SK-N-SH (cell line): ENCODE data around the gene PKN3. TPM values are rescaled to one million over a fixed set of nuclear protein-coding genes. Genes with fewer than 3 reads are reported as not detected.

Experiments
- CTCF ChIA-PET: fragments of 300-600, 350-600 bp; formaldehyde crosslinking; extraction: SDS; loops from one replicate; lab custom pipeline; 2021; lab: Yijun Ruan, JAX
- POLR2A ChIA-PET: fragments of 350-600 bp; sonication (Branson Sonifier 250); formaldehyde crosslinking; extraction: SDS; loops from one replicate; lab custom pipeline; 2020; ENCODE audit warnings: antibody characterized with exemption, inconsistent platforms; lab: Yijun Ruan, JAX
- DNase-seq: peaks from one replicate; pipeline ENCODE4 v3.0.0; 2012
- H2AFZ ChIP-seq: fragments of 200-600 bp; sonication (generic); 2 replicates; pipeline ENCODE4 v1.8.1; 2016; ENCODE audit warnings: antibody characterized with exemption, mild to moderate bottlenecking, low read depth
- H3F3A ChIP-seq: fragments of 200-600 bp; sonication (generic); replicated peaks from 2 replicates; pipeline ENCODE3; 2016; ENCODE audit warnings: antibody characterized with exemption, mild to moderate bottlenecking; ENCODE audit not compliant: insufficient read depth
- H3K27ac ChIP-seq, 2 experiments: fragments of 200-500 bp in 1 of 2; fragments of 200-600 bp in 1 of 2; sonication (Bioruptor generic) in 1 of 2; sonication (generic), shearing (Covaris generic) in 1 of 2; 2 replicates each; pipeline versions ENCODE4 v1.5.1 to v1.6.1; 2014 to 2016; ENCODE audit warnings: low read depth in 2 of 2, inconsistent platforms in 1 of 2, low read length in 1 of 2, mild to moderate bottlenecking in 1 of 2, mixed read lengths in 1 of 2
- H3K27me3 ChIP-seq: fragments of 200-600 bp; sonication (generic), shearing (Covaris generic); 2 replicates; pipeline ENCODE4 v1.6.1; 2016; ENCODE audit warnings: mixed run types; ENCODE audit not compliant: insufficient read depth
- H3K36me3 ChIP-seq, 2 experiments: fragments of 200-500 bp in 1 of 2; fragments of 200-600 bp in 1 of 2; sonication (Bioruptor generic) in 1 of 2; sonication (generic) in 1 of 2; replicated peaks in 1 of 2; 2 replicates each; pipeline versions ENCODE3 to v1.5.1; 2014 to 2016; ENCODE audit warnings: low read length in 1 of 2, mild to moderate bottlenecking in 1 of 2; ENCODE audit not compliant: insufficient read depth in 2 of 2, control insufficient read depth in 1 of 2
- H3K4me1 ChIP-seq, 2 experiments: fragments of 200-500 bp in 1 of 2; fragments of 200-600 bp in 1 of 2; sonication (Bioruptor generic) in 1 of 2; sonication (generic), shearing (Covaris generic) in 1 of 2; 2 replicates each; pipeline versions ENCODE4 v1.5.1 to v1.6.1; 2014 to 2016; ENCODE audit warnings: low read depth in 1 of 2, low read length in 1 of 2, mixed run types in 1 of 2; ENCODE audit not compliant: insufficient read depth in 2 of 2, control insufficient read depth in 1 of 2
- H3K4me2 ChIP-seq: fragments of 200-600 bp; sonication (generic), shearing (Covaris generic); 2 replicates; pipeline ENCODE4 v1.6.1; 2017; ENCODE audit warnings: mixed run types
- H3K4me3 ChIP-seq, 2 experiments: fragments of 200-500 bp in 1 of 2; fragments of 200-600 bp in 1 of 2; sonication (Bioruptor generic) in 1 of 2; sonication (generic), shearing (Covaris generic) in 1 of 2; 2 replicates each; pipeline versions ENCODE4 v1.5.1 to v1.8.1; 2014 to 2016; ENCODE audit warnings: low read depth in 2 of 2, inconsistent platforms in 1 of 2, low read length in 1 of 2, mild to moderate bottlenecking in 1 of 2, mixed read lengths in 1 of 2, moderate library complexity in 1 of 2
- H3K79me2 ChIP-seq: fragments of 200-600 bp; sonication (generic); 2 replicates; pipeline ENCODE4 v1.8.1; 2017; ENCODE audit warnings: mild to moderate bottlenecking; ENCODE audit not compliant: insufficient read depth
- H3K9ac ChIP-seq: fragments of 200-600 bp; sonication (generic); 2 replicates; pipeline ENCODE4 v1.6.1; 2017; ENCODE audit warnings: mixed run types
- H3K9me2 ChIP-seq: fragments of 200-600 bp; sonication (generic); 2 replicates; pipeline ENCODE4 v1.6.1; 2017; ENCODE audit warnings: mixed run types
- H3K9me3 ChIP-seq: fragments of 200-600 bp; sonication (generic); 2 replicates; pipeline ENCODE4 v1.6.1; 2017; ENCODE audit warnings: mixed run types, mild to moderate bottlenecking, moderate library complexity
- H4K20me1 ChIP-seq: fragments of 200-600 bp; sonication (generic); 2 replicates; pipeline ENCODE4 v1.6.1; 2017; ENCODE audit warnings: mild to moderate bottlenecking, mixed run types; ENCODE audit not compliant: insufficient read depth
- ELF1 ChIP-seq: IDR thresholded peaks from 2 replicates; pipeline ENCODE4 v1.4.0; 2012
- EP300 ChIP-seq, 2 experiments: IDR thresholded peaks; 2 replicates each; pipeline versions ENCODE4 v1.4.0 to v1.6.1; 2012; ENCODE audit warnings: borderline replicate concordance in 1 of 2, low read depth in 1 of 2, low read length in 1 of 2
- GABPA ChIP-seq: IDR thresholded peaks from 2 replicates; pipeline ENCODE4 v1.4.0; 2012; ENCODE audit warnings: low read depth, mild to moderate bottlenecking
- GATA2 ChIP-seq: sonication (generic); formaldehyde crosslinking; IDR thresholded peaks from 2 replicates; pipeline ENCODE4 v1.5.0; 2020; ENCODE audit warnings: mild to moderate bottlenecking, missing genetic modification reagents
- NFIC ChIP-seq: IDR thresholded peaks from 2 replicates; pipeline ENCODE4 v1.4.0; 2012; ENCODE audit warnings: borderline replicate concordance
- POLR2AphosphoS5 ChIP-seq: IDR thresholded peaks from 2 replicates; pipeline ENCODE4 v1.6.1; 2012; ENCODE audit warnings: low read depth, low read length
- RAD21 ChIP-seq: IDR thresholded peaks from 2 replicates; pipeline ENCODE4 v1.6.1; 2012; ENCODE audit warnings: mild to moderate bottlenecking, low read length
- RFX5 ChIP-seq: IDR thresholded peaks from 2 replicates; pipeline ENCODE4 v1.6.1; 2012; ENCODE audit warnings: mild to moderate bottlenecking, improper control_type of control experiment, low read length
- SMC3 ChIP-seq: IDR thresholded peaks from 2 replicates; pipeline ENCODE4 v1.6.1; 2012; ENCODE audit warnings: low read depth, low read length, improper control_type of control experiment
- TAF1 ChIP-seq: IDR thresholded peaks from 2 replicates; pipeline ENCODE4 v1.6.1; 2012; ENCODE audit warnings: low read depth, mild to moderate bottlenecking, low read length, moderate library complexity, borderline replicate concordance
- YY1 ChIP-seq: IDR thresholded peaks from 2 replicates; pipeline ENCODE4 v1.4.0; 2012; ENCODE audit warnings: low read depth, mild to moderate bottlenecking
- WGBS: methylation state at CpG from one replicate; pipeline ENCODE4 v1.1.6; 2017; ENCODE audit warnings: low lambda C conversion rate; 5-methylcytosine and 5-hydroxymethylcytosine counted together
- polyA plus RNA-seq, 3 experiments: library from polyadenylated mRNA; depleted of rRNA; stranded (reverse); fragments of >200 nt; gene quantifications; 2 replicates each; pipeline ENCODE4 v1.2.3, GENCODE V29; 2012
- TF ChIP-seq, protein P1 (sequence below): fragments of 150-350 bp; IDR thresholded peaks from 2 replicates; pipeline ENCODE4 v1.6.1; 2017; ENCODE audit warnings: antibody characterized with exemption, low read length, low read depth, borderline replicate concordance
- TF ChIP-seq, protein P2 (sequence below): fragments of 200-600 bp; sonication (generic); IDR thresholded peaks from 2 replicates; pipeline ENCODE4 v1.6.1; 2017; ENCODE audit warnings: antibody characterized with exemption, mild to moderate bottlenecking, moderate library complexity
- TF ChIP-seq, protein P3 (sequence below): IDR thresholded peaks from 2 replicates; pipeline ENCODE4 v1.6.1; 2012; ENCODE audit warnings: mild to moderate bottlenecking, low read depth, low read length, moderate library complexity
- TF ChIP-seq, protein P4 (sequence below): IDR thresholded peaks from 2 replicates; pipeline ENCODE4 v1.4.0; 2012; ENCODE audit warnings: low read depth
- TF ChIP-seq, protein P5 (sequence below): IDR thresholded peaks from 2 replicates; pipeline ENCODE4 v1.4.0; 2012; ENCODE audit warnings: low read depth, borderline replicate concordance

Gene PKN3
- polyA plus RNA-seq, 1 of the 3 experiments (the other 2 are of a cell fraction): 7.8 TPM

DNA sequence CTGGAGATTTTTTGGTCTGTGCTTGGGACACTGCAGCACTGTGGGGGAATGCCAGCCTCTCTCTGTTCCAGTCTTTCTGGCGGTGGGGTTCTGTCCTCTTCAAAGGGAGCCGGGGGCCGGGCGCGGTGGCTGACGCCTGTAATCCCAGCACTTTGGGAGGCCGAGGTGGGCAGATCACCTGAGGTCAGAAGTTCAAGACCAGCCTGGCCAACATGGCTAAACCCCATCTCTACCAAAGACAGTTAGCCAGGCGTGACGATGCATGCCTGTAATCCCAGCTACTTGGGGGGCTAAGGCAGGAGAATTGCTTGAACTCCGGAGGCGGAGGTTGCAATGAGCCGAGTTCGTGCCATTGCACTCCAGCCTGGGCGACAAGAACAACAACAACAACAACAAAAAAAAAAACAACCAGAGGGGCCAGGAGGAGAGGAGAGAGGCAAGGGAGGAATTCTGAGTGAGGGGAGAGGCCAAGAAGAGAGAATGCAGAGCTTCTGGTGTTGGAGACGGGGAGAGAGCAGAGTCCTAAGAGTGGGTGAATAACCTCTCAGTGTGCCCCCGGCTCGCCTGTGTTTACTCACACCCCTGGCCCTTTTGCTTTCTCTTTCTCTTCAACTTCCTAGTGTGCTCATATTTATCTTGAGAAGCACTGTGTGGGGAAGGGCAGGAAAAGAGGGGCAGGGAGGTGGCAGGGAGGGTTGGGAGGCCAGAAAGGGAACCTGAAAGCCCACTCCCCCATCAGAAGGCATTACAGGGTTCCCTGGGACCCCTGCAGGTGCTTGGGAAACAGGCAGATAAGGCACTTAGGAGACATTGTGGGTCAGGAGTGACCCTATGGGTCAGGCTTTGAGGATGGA lies 16.4 kb upstream of the PKN3 start:
- peaks cover 9% of the 10 kb centered on the region for H3K79me2 ChIP-seq
- no peaks in the 10 kb centered on the region for H3K27me3 ChIP-seq
- DNase-seq: no peak
- H3K9ac ChIP-seq: no peak overlapping the region
- H3K27ac ChIP-seq: no peak overlapping the region
- no peak overlapping the region for H3K4me3 ChIP-seq
- 81% methylated on average over 11 of the region's 17 CpGs for WGBS
- peaks cover 2% of the 10 kb centered on the region for H3F3A ChIP-seq
- ChIA-PET POLR2A (no interaction called here), CTCF (interaction anchor here (1.3 to 9.1 kb wide), 2 partner anchors 17 to 47 kb away, joined by 4 to 64 read pairs; partner anchors contain the start of gene PKN3)
- no peaks in the 10 kb centered on the region for H3K9me3 ChIP-seq
- H3K36me3 ChIP-seq: peaks cover 0 to 7% of the 10 kb centered on the region in 2 experiments
- TF ChIP-seq ELF1: no peak
- TF ChIP-seq, protein P1, sequence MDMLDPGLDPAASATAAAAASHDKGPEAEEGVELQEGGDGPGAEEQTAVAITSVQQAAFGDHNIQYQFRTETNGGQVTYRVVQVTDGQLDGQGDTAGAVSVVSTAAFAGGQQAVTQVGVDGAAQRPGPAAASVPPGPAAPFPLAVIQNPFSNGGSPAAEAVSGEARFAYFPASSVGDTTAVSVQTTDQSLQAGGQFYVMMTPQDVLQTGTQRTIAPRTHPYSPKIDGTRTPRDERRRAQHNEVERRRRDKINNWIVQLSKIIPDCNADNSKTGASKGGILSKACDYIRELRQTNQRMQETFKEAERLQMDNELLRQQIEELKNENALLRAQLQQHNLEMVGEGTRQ: no peak
- no peak for TF ChIP-seq GATA2
- no peak for TF ChIP-seq GABPA
- TF ChIP-seq NFIC: no peak
- no peak for TF ChIP-seq YY1
- no peak for TF ChIP-seq EP300 (IDR thresholded peaks at IDR 0.05; ENCODE audit: borderline replicate concordance in 1 of 2, low read depth in 1 of 2, low read length in 1 of 2)
- TF ChIP-seq, protein P2, sequence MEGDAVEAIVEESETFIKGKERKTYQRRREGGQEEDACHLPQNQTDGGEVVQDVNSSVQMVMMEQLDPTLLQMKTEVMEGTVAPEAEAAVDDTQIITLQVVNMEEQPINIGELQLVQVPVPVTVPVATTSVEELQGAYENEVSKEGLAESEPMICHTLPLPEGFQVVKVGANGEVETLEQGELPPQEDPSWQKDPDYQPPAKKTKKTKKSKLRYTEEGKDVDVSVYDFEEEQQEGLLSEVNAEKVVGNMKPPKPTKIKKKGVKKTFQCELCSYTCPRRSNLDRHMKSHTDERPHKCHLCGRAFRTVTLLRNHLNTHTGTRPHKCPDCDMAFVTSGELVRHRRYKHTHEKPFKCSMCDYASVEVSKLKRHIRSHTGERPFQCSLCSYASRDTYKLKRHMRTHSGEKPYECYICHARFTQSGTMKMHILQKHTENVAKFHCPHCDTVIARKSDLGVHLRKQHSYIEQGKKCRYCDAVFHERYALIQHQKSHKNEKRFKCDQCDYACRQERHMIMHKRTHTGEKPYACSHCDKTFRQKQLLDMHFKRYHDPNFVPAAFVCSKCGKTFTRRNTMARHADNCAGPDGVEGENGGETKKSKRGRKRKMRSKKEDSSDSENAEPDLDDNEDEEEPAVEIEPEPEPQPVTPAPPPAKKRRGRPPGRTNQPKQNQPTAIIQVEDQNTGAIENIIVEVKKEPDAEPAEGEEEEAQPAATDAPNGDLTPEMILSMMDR: no peak
- TF ChIP-seq SMC3: no peak
- TF ChIP-seq, protein P3, sequence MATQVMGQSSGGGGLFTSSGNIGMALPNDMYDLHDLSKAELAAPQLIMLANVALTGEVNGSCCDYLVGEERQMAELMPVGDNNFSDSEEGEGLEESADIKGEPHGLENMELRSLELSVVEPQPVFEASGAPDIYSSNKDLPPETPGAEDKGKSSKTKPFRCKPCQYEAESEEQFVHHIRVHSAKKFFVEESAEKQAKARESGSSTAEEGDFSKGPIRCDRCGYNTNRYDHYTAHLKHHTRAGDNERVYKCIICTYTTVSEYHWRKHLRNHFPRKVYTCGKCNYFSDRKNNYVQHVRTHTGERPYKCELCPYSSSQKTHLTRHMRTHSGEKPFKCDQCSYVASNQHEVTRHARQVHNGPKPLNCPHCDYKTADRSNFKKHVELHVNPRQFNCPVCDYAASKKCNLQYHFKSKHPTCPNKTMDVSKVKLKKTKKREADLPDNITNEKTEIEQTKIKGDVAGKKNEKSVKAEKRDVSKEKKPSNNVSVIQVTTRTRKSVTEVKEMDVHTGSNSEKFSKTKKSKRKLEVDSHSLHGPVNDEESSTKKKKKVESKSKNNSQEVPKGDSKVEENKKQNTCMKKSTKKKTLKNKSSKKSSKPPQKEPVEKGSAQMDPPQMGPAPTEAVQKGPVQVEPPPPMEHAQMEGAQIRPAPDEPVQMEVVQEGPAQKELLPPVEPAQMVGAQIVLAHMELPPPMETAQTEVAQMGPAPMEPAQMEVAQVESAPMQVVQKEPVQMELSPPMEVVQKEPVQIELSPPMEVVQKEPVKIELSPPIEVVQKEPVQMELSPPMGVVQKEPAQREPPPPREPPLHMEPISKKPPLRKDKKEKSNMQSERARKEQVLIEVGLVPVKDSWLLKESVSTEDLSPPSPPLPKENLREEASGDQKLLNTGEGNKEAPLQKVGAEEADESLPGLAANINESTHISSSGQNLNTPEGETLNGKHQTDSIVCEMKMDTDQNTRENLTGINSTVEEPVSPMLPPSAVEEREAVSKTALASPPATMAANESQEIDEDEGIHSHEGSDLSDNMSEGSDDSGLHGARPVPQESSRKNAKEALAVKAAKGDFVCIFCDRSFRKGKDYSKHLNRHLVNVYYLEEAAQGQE: no peak
- TF ChIP-seq, protein P4, sequence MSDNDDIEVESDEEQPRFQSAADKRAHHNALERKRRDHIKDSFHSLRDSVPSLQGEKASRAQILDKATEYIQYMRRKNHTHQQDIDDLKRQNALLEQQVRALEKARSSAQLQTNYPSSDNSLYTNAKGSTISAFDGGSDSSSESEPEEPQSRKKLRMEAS: no peak
- no peak for TF ChIP-seq TAF1
- TF ChIP-seq POLR2AphosphoS5: no peak
- no peak for TF ChIP-seq RFX5
- TF ChIP-seq, protein P5, sequence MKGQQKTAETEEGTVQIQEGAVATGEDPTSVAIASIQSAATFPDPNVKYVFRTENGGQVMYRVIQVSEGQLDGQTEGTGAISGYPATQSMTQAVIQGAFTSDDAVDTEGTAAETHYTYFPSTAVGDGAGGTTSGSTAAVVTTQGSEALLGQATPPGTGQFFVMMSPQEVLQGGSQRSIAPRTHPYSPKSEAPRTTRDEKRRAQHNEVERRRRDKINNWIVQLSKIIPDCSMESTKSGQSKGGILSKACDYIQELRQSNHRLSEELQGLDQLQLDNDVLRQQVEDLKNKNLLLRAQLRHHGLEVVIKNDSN: no peak
- TF ChIP-seq RAD21: no peak
- H2AFZ ChIP-seq: no peak overlapping the region; the same call in 1 of the 2 replicates
- no peaks in the 10 kb centered on the region for H3K9me2 ChIP-seq
- H3K4me2 ChIP-seq: no peak overlapping the region
- H4K20me1 ChIP-seq: peaks cover 8% of the 10 kb centered on the region
- H3K4me1 ChIP-seq: peaks cover 0 to 4% of the 10 kb centered on the region in 2 experiments; a peak in 1 of 4 replicates
